GM12874 (cell line): ENCODE measurements around the gene BCS1L.

Experiments used
- TF ChIP-seq, protein P1 (sequence below): IDR thresholded peaks from 2 replicates; pipeline ENCODE4 v1.5.1; 2011; ENCODE audit warnings: low read depth, mild to moderate bottlenecking, control low read depth, low read length, moderate library complexity; ENCODE audit not compliant: insufficient read depth

Gene BCS1L

GRCh38 chr2:218643751-218644310 is 15.7 kb upstream of the BCS1L start:
- TF ChIP-seq, protein P1, sequence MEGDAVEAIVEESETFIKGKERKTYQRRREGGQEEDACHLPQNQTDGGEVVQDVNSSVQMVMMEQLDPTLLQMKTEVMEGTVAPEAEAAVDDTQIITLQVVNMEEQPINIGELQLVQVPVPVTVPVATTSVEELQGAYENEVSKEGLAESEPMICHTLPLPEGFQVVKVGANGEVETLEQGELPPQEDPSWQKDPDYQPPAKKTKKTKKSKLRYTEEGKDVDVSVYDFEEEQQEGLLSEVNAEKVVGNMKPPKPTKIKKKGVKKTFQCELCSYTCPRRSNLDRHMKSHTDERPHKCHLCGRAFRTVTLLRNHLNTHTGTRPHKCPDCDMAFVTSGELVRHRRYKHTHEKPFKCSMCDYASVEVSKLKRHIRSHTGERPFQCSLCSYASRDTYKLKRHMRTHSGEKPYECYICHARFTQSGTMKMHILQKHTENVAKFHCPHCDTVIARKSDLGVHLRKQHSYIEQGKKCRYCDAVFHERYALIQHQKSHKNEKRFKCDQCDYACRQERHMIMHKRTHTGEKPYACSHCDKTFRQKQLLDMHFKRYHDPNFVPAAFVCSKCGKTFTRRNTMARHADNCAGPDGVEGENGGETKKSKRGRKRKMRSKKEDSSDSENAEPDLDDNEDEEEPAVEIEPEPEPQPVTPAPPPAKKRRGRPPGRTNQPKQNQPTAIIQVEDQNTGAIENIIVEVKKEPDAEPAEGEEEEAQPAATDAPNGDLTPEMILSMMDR, result no peak

- TF ChIP-seq, protein P1, result no peak
These were observed 14.8 kb upstream of the BCS1L start for GRCh38 chr2:218644721-218645120.

DNA sequence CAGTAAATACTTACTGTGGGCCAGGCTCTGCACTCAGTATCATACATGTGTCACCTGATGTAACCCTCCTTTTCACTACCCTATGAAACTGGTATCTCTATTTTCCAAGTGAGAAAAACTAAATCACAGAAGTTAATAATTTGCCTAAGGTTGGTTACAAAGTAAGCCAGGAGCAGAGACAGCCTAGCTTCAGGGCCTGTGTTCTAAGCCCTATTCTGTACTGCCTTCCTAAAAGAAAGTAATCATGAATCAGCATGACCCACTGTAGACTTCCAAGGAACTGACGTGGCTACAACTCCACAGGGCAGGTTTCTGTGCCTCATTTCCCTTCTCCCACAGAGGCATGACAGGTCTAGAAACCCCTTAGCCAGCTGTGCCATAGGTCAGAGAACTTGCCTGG is 14.4 kb upstream of the BCS1L start:
- TF ChIP-seq, protein P1, result no peak

DNA sequence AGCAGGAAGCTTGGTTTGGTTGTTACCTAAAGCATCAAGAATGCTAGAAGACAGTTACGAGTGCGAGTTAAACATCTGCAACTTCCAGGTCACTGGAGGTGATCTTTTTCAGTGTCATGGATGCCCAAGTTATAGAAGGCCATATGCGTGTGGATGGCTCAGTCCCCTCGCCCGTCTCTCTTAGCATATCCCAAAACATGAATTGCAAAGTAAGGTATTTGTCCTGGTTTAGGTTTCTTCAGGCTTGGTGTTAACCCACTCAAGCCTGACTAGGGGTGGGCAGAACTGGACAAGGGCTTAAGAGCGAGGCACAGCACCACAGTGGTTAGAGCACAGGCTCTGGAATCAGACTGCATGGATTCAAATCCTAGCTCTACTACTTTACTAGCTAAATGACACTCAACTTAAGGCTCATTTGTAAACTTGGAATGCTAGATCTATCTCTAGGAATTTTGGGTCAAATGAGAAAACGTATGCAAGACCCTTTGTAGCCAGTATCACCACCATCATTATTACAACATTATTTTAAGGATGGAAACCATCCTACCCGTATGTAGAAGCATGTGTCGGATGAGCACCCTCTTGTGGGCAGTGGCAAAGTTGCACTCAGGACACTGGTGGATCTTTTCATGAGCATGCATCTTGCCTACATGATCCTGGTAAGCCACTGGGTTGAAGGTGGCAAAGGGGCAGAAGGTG is 11.2 kb upstream of the BCS1L start:
- TF ChIP-seq, protein P1, result peak; percentile 83

GRCh38 chr2:218648787-218649100 is 10.7 kb upstream of the BCS1L start:
- TF ChIP-seq, protein P1, result no peak

DNA sequence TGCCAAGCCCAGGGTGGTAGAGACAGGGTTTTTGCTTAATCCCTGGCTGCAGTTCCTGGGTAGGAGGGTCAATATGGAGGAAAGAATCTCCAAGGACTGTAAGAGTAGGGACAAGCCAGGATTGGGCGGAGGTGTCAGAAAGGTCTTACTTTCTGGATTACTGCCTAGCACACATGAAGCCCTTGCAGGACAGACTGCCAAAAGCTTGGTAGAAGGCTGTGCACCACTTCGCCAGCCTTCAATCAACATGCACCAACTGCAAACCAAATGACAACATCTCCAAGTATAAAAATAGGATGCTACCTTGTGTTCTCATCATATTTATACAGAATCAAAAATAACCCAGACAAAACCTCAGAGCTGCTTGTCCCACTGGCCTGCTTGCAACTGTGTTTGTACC is 3.7 kb upstream of the BCS1L start:
- TF ChIP-seq, protein P1, result no peak

DNA sequence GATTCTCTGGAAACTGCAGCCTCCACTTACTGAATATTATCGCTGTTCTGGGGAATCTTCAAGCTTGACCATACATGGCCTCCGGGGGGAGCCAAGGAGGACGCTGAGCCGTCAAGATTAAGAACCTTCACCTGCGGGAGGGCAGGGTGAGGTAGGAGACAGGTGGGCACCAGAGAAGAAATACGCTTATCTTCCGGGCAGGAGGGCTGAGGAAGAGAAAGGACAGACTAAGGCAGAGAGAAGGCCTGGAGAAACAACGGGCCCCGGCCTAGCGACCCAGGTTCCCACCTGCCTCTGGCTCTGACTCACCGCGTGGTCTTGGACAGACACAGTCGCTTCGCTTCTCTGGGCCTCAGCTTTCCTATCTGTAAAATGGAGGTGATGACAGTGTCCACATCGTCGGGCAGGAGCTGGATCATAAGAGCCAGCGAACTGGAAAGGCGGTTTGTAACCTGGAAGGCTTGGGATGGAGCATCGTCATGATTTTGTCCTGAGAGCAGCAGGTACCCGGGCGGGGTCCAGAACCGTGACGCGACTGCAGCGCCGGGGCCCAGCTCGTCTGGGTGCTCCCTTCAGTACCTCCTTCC is 719 bp upstream of the BCS1L start:
- TF ChIP-seq, protein P1, result peak; percentile 69
